ENCODE results near the gene BRF1.
A peak's percentile ranks its signal among the peaks of the same experiment; 100 is the strongest.
"Not testable (repeated sequence)": the region's sequence is repeated elsewhere in the genome, so short reads cannot be mapped to it uniquely, and the experiment has no call there.

The BRF1 gene, protein sequence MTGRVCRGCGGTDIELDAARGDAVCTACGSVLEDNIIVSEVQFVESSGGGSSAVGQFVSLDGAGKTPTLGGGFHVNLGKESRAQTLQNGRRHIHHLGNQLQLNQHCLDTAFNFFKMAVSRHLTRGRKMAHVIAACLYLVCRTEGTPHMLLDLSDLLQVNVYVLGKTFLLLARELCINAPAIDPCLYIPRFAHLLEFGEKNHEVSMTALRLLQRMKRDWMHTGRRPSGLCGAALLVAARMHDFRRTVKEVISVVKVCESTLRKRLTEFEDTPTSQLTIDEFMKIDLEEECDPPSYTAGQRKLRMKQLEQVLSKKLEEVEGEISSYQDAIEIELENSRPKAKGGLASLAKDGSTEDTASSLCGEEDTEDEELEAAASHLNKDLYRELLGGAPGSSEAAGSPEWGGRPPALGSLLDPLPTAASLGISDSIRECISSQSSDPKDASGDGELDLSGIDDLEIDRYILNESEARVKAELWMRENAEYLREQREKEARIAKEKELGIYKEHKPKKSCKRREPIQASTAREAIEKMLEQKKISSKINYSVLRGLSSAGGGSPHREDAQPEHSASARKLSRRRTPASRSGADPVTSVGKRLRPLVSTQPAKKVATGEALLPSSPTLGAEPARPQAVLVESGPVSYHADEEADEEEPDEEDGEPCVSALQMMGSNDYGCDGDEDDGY

DNA sequence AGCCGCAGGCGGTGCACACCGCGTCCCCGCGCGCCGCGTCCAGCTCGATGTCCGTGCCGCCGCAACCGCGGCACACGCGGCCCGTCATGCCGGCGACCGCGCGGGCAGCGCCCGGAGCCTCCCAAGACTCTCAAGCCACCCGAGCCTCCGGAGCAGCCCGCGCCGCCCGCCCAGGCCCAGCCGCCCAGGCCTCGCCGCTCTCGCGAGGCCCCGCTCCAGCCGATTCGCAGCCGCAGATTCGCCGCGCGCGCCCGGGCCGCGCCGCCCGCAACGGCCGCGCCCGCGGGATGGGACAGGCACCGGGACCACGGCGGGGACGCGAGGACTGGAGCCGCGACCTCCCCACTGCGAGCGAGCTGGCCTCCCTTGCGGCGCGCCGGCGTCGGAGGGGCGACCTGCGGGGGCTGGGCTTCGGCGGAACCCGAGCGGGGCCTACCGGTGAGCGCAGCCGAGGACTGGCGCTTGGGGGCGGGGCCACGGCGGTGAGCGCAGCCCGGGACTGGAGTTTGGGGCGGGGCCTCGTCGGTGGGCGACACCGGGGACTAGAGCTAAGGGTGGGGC is at the start of gene BRF1:
BRF1 (minus strand) TSS at position 460 of the 561 bp plus-strand sequence; CDS start at position 88, 372 bp downstream.
- peak; percentile 52 for DNase-seq

GRCh38 chr14:105349992-105350391 is 49.2 kb upstream of the BRF1 start:
- no peak for DNase-seq

DNA sequence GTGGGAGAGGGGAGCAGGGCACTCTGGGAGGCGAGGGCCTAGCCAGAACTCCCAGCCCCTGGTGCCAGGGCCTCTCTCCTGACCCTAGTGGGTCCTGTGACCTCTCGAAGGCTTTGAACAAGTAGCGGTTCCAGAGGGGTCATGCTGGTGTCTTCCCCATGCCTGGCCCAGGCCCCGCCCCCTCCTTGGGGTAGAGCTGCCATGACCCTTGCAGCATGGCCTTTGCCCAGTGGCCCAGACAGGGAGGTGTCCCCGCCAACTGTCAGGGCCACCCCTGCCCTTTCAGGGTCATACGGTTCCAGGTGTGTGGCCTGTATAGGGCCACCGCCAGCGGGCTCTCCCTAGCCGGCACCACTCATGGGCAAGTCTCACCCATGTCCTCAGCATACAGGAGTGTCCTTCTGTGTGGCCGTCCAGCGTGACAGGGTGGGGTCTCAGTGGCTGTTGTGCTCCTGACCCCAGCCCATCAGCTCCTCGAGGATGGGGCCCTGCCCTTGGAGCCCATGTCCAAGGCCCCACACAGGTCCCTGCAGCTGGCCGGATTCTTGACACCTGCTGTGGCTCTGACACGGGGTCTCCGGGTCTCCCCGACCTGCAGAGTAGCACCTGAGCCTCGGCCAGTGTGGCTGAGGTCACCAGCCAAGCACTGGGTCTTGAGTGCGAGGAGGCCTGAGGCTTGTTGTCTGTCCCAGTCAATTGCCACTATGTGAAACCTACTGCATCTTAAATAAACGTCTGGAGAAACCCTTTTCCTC is 48.3 kb upstream of the BRF1 start:
- no peak for DNase-seq

DNA sequence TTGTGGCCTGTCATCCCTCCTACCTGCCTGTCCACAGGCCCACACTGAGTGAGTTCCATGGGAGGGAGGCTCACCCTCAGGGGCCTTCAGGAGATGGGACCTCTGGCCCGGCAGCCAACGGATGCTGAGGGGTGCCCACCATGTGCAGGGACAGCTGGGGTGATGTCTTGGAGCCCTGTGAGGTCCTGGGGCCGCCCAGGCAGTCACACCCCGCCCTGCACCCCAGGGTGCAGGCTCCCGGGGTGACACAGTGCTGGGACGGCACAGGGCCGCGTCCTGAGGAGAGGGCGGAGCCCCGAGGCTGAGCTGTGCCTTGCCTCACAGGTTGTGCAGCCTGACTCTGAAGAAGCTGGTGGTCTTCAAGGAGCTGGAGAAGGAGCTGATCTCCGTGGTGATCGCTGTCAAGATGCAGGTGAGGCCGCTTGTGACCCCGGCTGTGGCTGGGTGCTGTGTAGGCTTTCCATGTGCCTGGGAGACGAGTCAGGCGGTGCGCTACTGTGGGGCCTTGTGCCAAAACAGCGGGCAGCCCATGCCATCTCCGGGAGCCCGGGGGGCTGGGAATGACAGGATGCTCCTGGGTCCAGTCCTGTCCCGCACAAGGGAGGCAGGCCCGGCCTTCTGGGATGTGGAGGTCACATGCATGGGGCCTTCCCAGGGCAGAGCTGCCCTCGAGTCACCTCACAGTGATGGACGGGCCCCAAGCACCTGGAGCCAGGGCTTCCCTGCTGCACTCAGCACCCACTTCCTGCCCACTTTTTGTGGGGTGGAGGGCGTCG is 47.6 kb upstream of the BRF1 start:
- no peak for DNase-seq

GRCh38 chr14:105347587-105347968 is 46.8 kb upstream of the BRF1 start:
- no peak for DNase-seq

GRCh38 chr14:105346876-105347586 is 46.2 kb upstream of the BRF1 start:
- no peak for DNase-seq

DNA sequence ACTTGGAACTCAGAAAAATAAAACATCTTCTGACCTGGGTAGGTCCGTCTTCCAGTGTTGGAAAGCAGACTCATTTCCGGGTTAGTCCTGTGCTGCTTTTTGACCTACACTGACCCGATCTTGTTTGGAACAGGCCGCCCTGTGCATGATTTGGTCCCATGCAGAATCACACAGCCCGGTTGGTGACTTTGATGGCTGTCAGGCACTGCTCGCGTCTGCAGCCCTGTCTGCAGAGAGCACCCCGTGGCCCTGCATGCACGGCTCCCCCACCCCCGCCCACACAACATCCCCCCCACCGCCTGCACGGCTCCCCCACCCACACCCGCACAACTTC is 45.4 kb upstream of the BRF1 start:
- DNase-seq: no peak

GRCh38 chr14:105343194-105343593 is 42.4 kb upstream of the BRF1 start:
- no peak for DNase-seq

DNA sequence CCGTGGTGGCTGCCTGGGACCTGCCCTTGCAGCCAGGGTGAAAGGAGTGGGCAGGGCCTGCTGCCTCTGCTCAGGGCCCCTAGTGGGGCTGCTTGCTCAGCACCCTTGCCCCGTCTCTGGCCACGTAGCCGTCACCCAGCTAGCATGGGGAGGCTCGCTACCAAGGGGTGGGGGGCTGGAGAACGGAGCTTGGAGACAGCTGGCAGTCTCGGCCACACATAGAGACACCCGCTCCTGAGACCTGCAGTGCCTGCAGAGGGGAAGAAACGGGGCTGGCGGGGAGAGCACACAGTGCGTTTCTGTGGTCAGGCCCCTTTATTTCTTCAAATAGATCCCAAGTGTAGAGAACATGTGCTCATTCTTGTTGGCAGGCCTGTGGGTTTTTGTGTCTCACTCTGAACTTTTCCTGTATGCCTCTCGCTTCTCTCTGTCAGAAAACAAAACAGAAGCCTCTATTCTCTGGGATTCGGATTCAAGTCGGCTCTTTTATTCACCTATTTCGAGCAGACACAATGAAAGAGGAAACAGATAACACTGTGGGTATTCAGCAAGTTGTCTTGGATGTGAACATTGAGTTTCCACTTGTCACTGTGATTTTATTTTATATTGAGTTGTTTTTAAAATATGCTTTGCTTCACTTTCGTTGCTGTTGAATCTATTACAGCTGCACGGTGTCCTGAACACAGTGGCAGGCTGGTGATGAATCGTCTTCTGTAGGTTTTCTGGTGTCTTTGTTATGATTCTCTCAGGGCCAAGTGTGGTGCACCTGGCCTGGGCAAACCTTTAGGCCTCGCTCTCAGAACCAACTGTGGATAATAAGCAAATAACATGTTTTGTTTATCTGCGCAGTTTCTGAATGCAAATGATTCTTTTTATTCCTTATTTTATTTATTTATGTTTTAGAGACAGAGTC is 40.3 kb upstream of the BRF1 start:
- no peak for DNase-seq

GRCh38 chr14:105337966-105338741 is 37.4 kb upstream of the BRF1 start:
- DNase-seq: no peak

- DNase-seq: no peak
Observed at GRCh38 chr14:105337433-105337832, 36.6 kb upstream of the BRF1 start.

- no peak for DNase-seq
Observed at GRCh38 chr14:105336477-105337287, 35.9 kb upstream of the BRF1 start.

DNA sequence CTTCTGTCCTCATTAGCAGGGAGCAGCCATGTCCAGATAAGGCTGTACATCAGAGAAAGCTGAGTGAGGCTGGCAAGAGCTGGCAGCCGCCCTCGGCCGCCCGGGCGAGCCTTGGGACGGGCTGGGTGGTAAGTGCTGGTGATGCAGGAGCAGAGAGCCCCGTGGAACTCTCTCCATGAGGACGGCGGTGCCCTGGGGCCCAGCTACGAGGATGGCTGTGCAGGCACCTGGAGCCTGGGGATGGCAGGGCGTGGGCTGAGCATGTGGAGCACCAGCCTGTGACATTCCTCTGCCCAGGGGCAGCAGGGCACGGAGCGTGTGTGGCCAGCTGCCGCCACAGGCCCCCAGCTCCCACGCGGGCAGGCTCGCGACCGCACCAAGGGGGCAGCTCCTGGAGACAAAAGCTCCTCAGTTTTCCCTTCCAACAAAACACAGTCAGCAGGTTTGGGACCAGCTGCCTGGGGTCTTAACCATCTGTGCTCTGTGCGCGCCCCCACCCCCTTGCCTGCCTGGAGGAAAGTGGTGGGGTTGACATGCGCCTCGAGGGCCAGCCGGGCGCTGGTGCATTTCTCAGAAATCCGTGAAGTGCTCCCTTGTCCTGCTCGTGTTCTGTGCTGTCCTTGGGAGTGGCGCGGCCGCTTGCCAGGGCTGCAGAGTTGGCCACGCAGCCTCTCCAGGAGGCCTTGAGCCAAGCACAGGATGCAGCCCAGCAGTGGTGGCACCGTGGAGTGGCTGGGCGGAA is 35.1 kb upstream of the BRF1 start:
- no peak for DNase-seq

- DNase-seq: not testable (repeated sequence)
Observed at GRCh38 chr14:105335231-105335542, 34.4 kb upstream of the BRF1 start.

- no peak for DNase-seq
Observed at GRCh38 chr14:105334383-105335230, 33.8 kb upstream of the BRF1 start.

- DNase-seq: no peak
Observed at GRCh38 chr14:105333613-105334364, 33.0 kb upstream of the BRF1 start.

DNA sequence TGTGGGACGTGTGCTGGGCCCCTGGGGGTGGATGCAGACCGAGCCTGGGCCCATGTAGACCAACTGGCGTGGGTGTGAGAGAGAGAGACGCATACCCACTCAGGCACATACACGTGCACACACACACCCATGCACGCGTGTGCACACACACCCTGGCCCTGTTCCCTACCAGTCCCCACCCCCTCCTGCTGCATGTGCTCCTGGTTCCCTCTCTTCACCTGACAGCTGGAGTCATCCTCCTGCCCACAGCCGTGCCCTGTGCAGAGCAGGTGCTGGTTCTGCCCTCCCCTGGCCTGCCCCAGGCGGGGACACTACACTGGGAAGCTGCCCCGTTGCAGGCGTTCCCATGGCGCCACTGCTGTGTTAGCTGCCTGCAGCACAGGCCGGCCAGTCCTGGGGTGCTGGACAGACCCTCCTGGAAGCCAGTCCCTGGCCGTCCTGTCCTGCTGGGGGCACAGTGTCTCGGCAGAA is 32.3 kb upstream of the BRF1 start:
- DNase-seq: no peak

All from NCI-H1436 treated with DMSO at 0.1 percent for 48 hours (cell line).